ENCODE data around the gene ODAD2. TPM values are rescaled to one million over a fixed set of nuclear protein-coding genes. Genes with fewer than 3 reads are reported as not detected.

ODAD2 gene
- total and polyA plus RNA-seq, 2 donors from 2014 or later = 0.28 to 0.44 TPM

- FAIRE-seq (no peak), DNase-seq (no peak)
- Histone ChIP-seq H3K9me3 (ENCODE audit: control insufficient read depth in 2 of 3, insufficient read depth in 1 of 3, low read length in 3 of 3) (no peaks in the 10 kb centered on the region), H3K4me1 (ENCODE audit: control insufficient read depth in 2 of 3, insufficient read depth in 2 of 3, low read depth in 1 of 3, low read length in 3 of 3) (no peaks in the 10 kb centered on the region), H3K27ac (ENCODE audit: low read depth in 2 of 2, low read length in 2 of 2) (no peak overlapping the region), H3K4me3 (ENCODE audit: low read length in 3 of 3) (no peak overlapping the region), H3K9ac (ENCODE audit: low read length in 3 of 3) (no peak overlapping the region), H3K27me3 (ENCODE audit: control insufficient read depth, insufficient read depth, low read length) (no peaks in the 10 kb centered on the region), H3K36me3 (ENCODE audit: control insufficient read depth in 2 of 3, insufficient read depth in 3 of 3, low read length in 3 of 3) (no peaks in the 10 kb centered on the region)
- TF ChIP-seq CTCF (IDR thresholded peaks at IDR 0.05; ENCODE audit: borderline replicate concordance, extremely low read depth, insufficient read depth) = no peak
- intact Hi-C loops (cut with DNase I) = no loop called here
Observed at GRCh38 chr10:28014651-28015050, 15.8 kb upstream of the ODAD2 start.

- Histone ChIP-seq H3K4me3 (ENCODE audit: low read length in 3 of 3) (no peak overlapping the region), H3K36me3 (ENCODE audit: control insufficient read depth in 2 of 3, insufficient read depth in 3 of 3, low read length in 3 of 3) (no peaks in the 10 kb centered on the region), H3K27me3 (ENCODE audit: control insufficient read depth, insufficient read depth, low read length) (no peaks in the 10 kb centered on the region), H3K9me3 (ENCODE audit: control insufficient read depth in 2 of 3, insufficient read depth in 1 of 3, low read length in 3 of 3) (no peaks in the 10 kb centered on the region), H3K27ac (ENCODE audit: low read depth in 2 of 2, low read length in 2 of 2) (no peak overlapping the region), H3K4me1 (ENCODE audit: control insufficient read depth in 2 of 3, insufficient read depth in 2 of 3, low read depth in 1 of 3, low read length in 3 of 3) (no peaks in the 10 kb centered on the region), H3K9ac (ENCODE audit: low read length in 3 of 3) (no peak overlapping the region)
- intact Hi-C loops (cut with DNase I) = no loop called here
- no peak for TF ChIP-seq CTCF (IDR thresholded peaks at IDR 0.05; ENCODE audit: borderline replicate concordance, extremely low read depth, insufficient read depth)
- DNase-seq = no peak
- no peak for FAIRE-seq
Observed at GRCh38 chr10:28012990-28013515, 14.2 kb upstream of the ODAD2 start.

GRCh38 chr10:28010821-28011220 is 11.9 kb upstream of the ODAD2 start:
- H3K9me3 ChIP-seq (ENCODE audit: control insufficient read depth in 2 of 3, insufficient read depth in 1 of 3, low read length in 3 of 3) = no peaks in the 10 kb centered on the region
- no peak for FAIRE-seq
- no peak for TF ChIP-seq CTCF (IDR thresholded peaks at IDR 0.05; ENCODE audit: borderline replicate concordance, extremely low read depth, insufficient read depth)
- intact Hi-C loops (cut with DNase I) = no loop called here
- no peaks in the 10 kb centered on the region for H3K36me3 ChIP-seq (ENCODE audit: control insufficient read depth in 2 of 3, insufficient read depth in 3 of 3, low read length in 3 of 3)
- H3K4me1 ChIP-seq (ENCODE audit: control insufficient read depth in 2 of 3, insufficient read depth in 2 of 3, low read depth in 1 of 3, low read length in 3 of 3) = no peaks in the 10 kb centered on the region
- H3K4me3 ChIP-seq (ENCODE audit: low read length in 3 of 3) = no peak overlapping the region
- no peak overlapping the region for H3K9ac ChIP-seq (ENCODE audit: low read length in 3 of 3)
- DNase-seq = no peak
- H3K27me3 ChIP-seq (ENCODE audit: control insufficient read depth, insufficient read depth, low read length) = no peaks in the 10 kb centered on the region
- H3K27ac ChIP-seq (ENCODE audit: low read depth in 2 of 2, low read length in 2 of 2) = no peak overlapping the region

GRCh38 chr10:28008054-28008453 is 9.2 kb upstream of the ODAD2 start:
- H3K4me3 ChIP-seq (ENCODE audit: low read length in 3 of 3) = no peak overlapping the region
- TF ChIP-seq CTCF (IDR thresholded peaks at IDR 0.05; ENCODE audit: borderline replicate concordance, extremely low read depth, insufficient read depth) = no peak
- H3K27ac ChIP-seq (ENCODE audit: low read depth in 2 of 2, low read length in 2 of 2) = no peak overlapping the region
- DNase-seq (no peak), FAIRE-seq (no peak)
- intact Hi-C loops (cut with DNase I) = no loop called here
- no peaks in the 10 kb centered on the region for H3K36me3 ChIP-seq (ENCODE audit: control insufficient read depth in 2 of 3, insufficient read depth in 3 of 3, low read length in 3 of 3)
- no peaks in the 10 kb centered on the region for H3K9me3 ChIP-seq (ENCODE audit: control insufficient read depth in 2 of 3, insufficient read depth in 1 of 3, low read length in 3 of 3)
- no peaks in the 10 kb centered on the region for H3K27me3 ChIP-seq (ENCODE audit: control insufficient read depth, insufficient read depth, low read length)
- no peaks in the 10 kb centered on the region for H3K4me1 ChIP-seq (ENCODE audit: control insufficient read depth in 2 of 3, insufficient read depth in 2 of 3, low read depth in 1 of 3, low read length in 3 of 3)
- no peak overlapping the region for H3K9ac ChIP-seq (ENCODE audit: low read length in 3 of 3)

All from kidney (tissue), 14 donors.